ENCODE measurements around the gene ADAMTS12.
A peak's percentile ranks its signal among the peaks of the same experiment; 100 is the strongest.

Gene ADAMTS12

GRCh38 chr5:33806738-33807442 is 84.9 kb downstream of the ADAMTS12 start:
- peak; percentile 78 for DNase-seq (ENCODE audit: low read depth)

GRCh38 chr5:33801292-33801691 is 90.5 kb downstream of the ADAMTS12 start:
- no peak for DNase-seq (ENCODE audit: low read depth)

- DNase-seq (ENCODE audit: low read depth) = no peak
Observed at GRCh38 chr5:33800241-33800950, 91.4 kb downstream of the ADAMTS12 start.

- DNase-seq (ENCODE audit: low read depth) = no peak
Observed at GRCh38 chr5:33795496-33795895, 96.3 kb downstream of the ADAMTS12 start.

GRCh38 chr5:33794550-33795181 is 97.1 kb downstream of the ADAMTS12 start:
- DNase-seq (ENCODE audit: low read depth) = no peak

GRCh38 chr5:33793836-33794549 is 97.8 kb downstream of the ADAMTS12 start:
- DNase-seq (ENCODE audit: low read depth) = no peak

GRCh38 chr5:33793276-33793675 is 98.5 kb downstream of the ADAMTS12 start:
- no peak for DNase-seq (ENCODE audit: low read depth)

GRCh38 chr5:33792559-33792958 is 99.2 kb downstream of the ADAMTS12 start:
- no peak for DNase-seq (ENCODE audit: low read depth)

GRCh38 chr5:33789567-33789957 is 102.2 kb downstream of the ADAMTS12 start:
- no peak for DNase-seq (ENCODE audit: low read depth)

GRCh38 chr5:33788922-33789566 is 102.7 kb downstream of the ADAMTS12 start:
- peak; percentile 100 for DNase-seq (ENCODE audit: low read depth)

- DNase-seq (ENCODE audit: low read depth) = no peak
Observed at GRCh38 chr5:33785571-33785970, 106.2 kb downstream of the ADAMTS12 start.

- DNase-seq (ENCODE audit: low read depth) = peak; percentile 65
Observed at GRCh38 chr5:33781286-33781685, 110.5 kb downstream of the ADAMTS12 start.

GRCh38 chr5:33776151-33776660 is 115.6 kb downstream of the ADAMTS12 start:
- no peak for DNase-seq (ENCODE audit: low read depth)

GRCh38 chr5:33774341-33774740 is 117.4 kb downstream of the ADAMTS12 start:
- no peak for DNase-seq (ENCODE audit: low read depth)

GRCh38 chr5:33772380-33772897 is 119.4 kb downstream of the ADAMTS12 start:
- DNase-seq (ENCODE audit: low read depth) = peak; percentile 73

GRCh38 chr5:33769968-33770367 is 121.8 kb downstream of the ADAMTS12 start:
- DNase-seq (ENCODE audit: low read depth) = no peak

- no peak for DNase-seq (ENCODE audit: low read depth)
Observed at GRCh38 chr5:33769196-33769595, 122.6 kb downstream of the ADAMTS12 start.

- no peak for DNase-seq (ENCODE audit: low read depth)
Observed at GRCh38 chr5:33766023-33766422, 125.8 kb downstream of the ADAMTS12 start.

- DNase-seq (ENCODE audit: low read depth) = no peak
Observed at GRCh38 chr5:33764786-33765185, 127.0 kb downstream of the ADAMTS12 start.

- DNase-seq (ENCODE audit: low read depth) = no peak
Observed at GRCh38 chr5:33763435-33763834, 128.4 kb downstream of the ADAMTS12 start.

- DNase-seq (ENCODE audit: low read depth) = no peak
Observed at GRCh38 chr5:33762859-33763258, 128.9 kb downstream of the ADAMTS12 start.

- no peak for DNase-seq (ENCODE audit: low read depth)
Observed at GRCh38 chr5:33761139-33761538, 130.7 kb downstream of the ADAMTS12 start.

Data from HS-5 (cell line).